ENCODE measurements around the gene ALPK1.
A peak's percentile ranks its signal among the peaks of the same experiment; 100 is the strongest.
"Not testable (repeated sequence)": the region's sequence is repeated elsewhere in the genome, so short reads cannot be mapped to it uniquely, and the experiment has no call there.

Gene ALPK1

GRCh38 chr4:112284662-112285411, 12.3 kb upstream of the ALPK1 start:
- DNase-seq, result peak; percentile 20

GRCh38 chr4:112287258-112287989, 9.7 kb upstream of the ALPK1 start:
- DNase-seq, result no peak

GRCh38 chr4:112288455-112288854, 8.7 kb upstream of the ALPK1 start:
- no peak for DNase-seq

- DNase-seq, result no peak
Observed at GRCh38 chr4:112289407-112290253, 7.5 kb upstream of the ALPK1 start.

GRCh38 chr4:112290341-112290740, 6.8 kb upstream of the ALPK1 start:
- no peak for DNase-seq

- DNase-seq, result no peak
Observed at GRCh38 chr4:112299721-112300120, 2.6 kb downstream of the ALPK1 start.

- DNase-seq, result no peak
Observed at GRCh38 chr4:112302320-112303274, 5.4 kb downstream of the ALPK1 start.

GRCh38 chr4:112305477-112305876, 8.3 kb downstream of the ALPK1 start:
- DNase-seq, result not testable (repeated sequence)

- peak; percentile 62 for DNase-seq
Observed at GRCh38 chr4:112309263-112309791, 12.2 kb downstream of the ALPK1 start.

- DNase-seq, result no peak
Observed at GRCh38 chr4:112311516-112311915, 14.3 kb downstream of the ALPK1 start.

GRCh38 chr4:112312610-112313239, 15.6 kb downstream of the ALPK1 start:
- DNase-seq, result no peak

- no peak for DNase-seq
Observed at GRCh38 chr4:112315446-112315845, 18.3 kb downstream of the ALPK1 start.

GRCh38 chr4:112316360-112316759, 19.2 kb downstream of the ALPK1 start:
- DNase-seq, result no peak

- no peak for DNase-seq
Observed at GRCh38 chr4:112318239-112319142, 21.3 kb downstream of the ALPK1 start.

- peak; percentile 50 for DNase-seq
Observed at GRCh38 chr4:112321776-112322684, 24.9 kb downstream of the ALPK1 start.

GRCh38 chr4:112322866-112323265, 25.7 kb downstream of the ALPK1 start:
- no peak for DNase-seq

GRCh38 chr4:112325530-112325929, 28.4 kb downstream of the ALPK1 start:
- no peak for DNase-seq

- peak; percentile 55 for DNase-seq
Observed at GRCh38 chr4:112327965-112328733, 31.0 kb downstream of the ALPK1 start.

Measured in fibroblast of upper back skin (primary cell).